ENCODE results near the gene ST8SIA2. TPM values are rescaled to one million over a fixed set of nuclear protein-coding genes. Genes with fewer than 3 reads are reported as not detected.

The ST8SIA2 gene
- total and polyA plus RNA-seq, 7 donors, result 0.03 to 0.79 (median 0.12) TPM; not detected in 4

- 0 to 86% (median 80%) methylated on average over 1 of the region's 1 CpG for WGBS, 3 donors
- H3K27me3 ChIP-seq (ENCODE audit: insufficient read depth in 3 of 3, low read length in 2 of 3), result no peaks in the 10 kb centered on the region
- no peaks in the 10 kb centered on the region for H3K9me3 ChIP-seq
- H3K27ac ChIP-seq, result no peak overlapping the region
- TF ChIP-seq CTCF (IDR thresholded peaks at IDR 0.05), result no peak
- no peak overlapping the region for H3K4me3 ChIP-seq
- no peaks in the 10 kb centered on the region for H3K36me3 ChIP-seq (ENCODE audit: insufficient read depth in 1 of 2, low read depth in 1 of 2)
- no peak for ATAC-seq
- intact Hi-C loops (cut with DNase I), result no loop called here
- no peak for DNase-seq
- no peaks in the 10 kb centered on the region for H3K4me1 ChIP-seq
Measured at GRCh38 chr15:92421976-92422375, 28.3 kb downstream of the ST8SIA2 start.

- no peak for ATAC-seq
- 69 to 70% (median 69%) methylated on average over 12 of the region's 12 CpGs for whole genome bisulfite sequencing, 3 donors
- H3K9me3 ChIP-seq, result no peaks in the 10 kb centered on the region
- no peak overlapping the region for H3K27ac ChIP-seq
- no peak overlapping the region for H3K4me3 ChIP-seq
- intact Hi-C loops (cut with DNase I), result no loop called here
- H3K4me1 ChIP-seq, result no peaks in the 10 kb centered on the region
- DNase-seq, result no peak
- no peaks in the 10 kb centered on the region for H3K36me3 ChIP-seq (ENCODE audit: insufficient read depth in 1 of 2, low read depth in 1 of 2)
- no peaks in the 10 kb centered on the region for H3K27me3 ChIP-seq (ENCODE audit: insufficient read depth in 3 of 3, low read length in 2 of 3)
- no peak for TF ChIP-seq CTCF (IDR thresholded peaks at IDR 0.05)
Measured at GRCh38 chr15:92425578-92426225, 32.0 kb downstream of the ST8SIA2 start.

GRCh38 chr15:92429378-92430068, 35.8 kb downstream of the ST8SIA2 start:
- no peak for ATAC-seq
- no peak overlapping the region for H3K27ac ChIP-seq
- DNase-seq, result no peak
- no peak overlapping the region for H3K4me3 ChIP-seq
- TF ChIP-seq CTCF (IDR thresholded peaks at IDR 0.05), result no peak
- peaks cover 0 to 2% (median 0%) of the 10 kb centered on the region in 3 donors for H3K27me3 ChIP-seq (ENCODE audit: insufficient read depth in 3 of 3, low read length in 2 of 3)
- no peaks in the 10 kb centered on the region for H3K4me1 ChIP-seq
- no peaks in the 10 kb centered on the region for H3K9me3 ChIP-seq
- no peaks in the 10 kb centered on the region for H3K36me3 ChIP-seq (ENCODE audit: insufficient read depth in 1 of 2, low read depth in 1 of 2)
- intact Hi-C loops (cut with DNase I), result no loop called here
- 34 to 73% (median 41%) methylated on average over 2 of the region's 2 CpGs for whole genome bisulfite sequencing, 3 donors

GRCh38 chr15:92430069-92430440, 36.4 kb downstream of the ST8SIA2 start:
- Histone ChIP-seq H3K36me3 (ENCODE audit: insufficient read depth in 1 of 2, low read depth in 1 of 2) (no peaks in the 10 kb centered on the region), H3K4me3 (no peak overlapping the region), H3K9me3 (no peaks in the 10 kb centered on the region), H3K4me1 (no peaks in the 10 kb centered on the region), H3K27me3 (ENCODE audit: insufficient read depth in 3 of 3, low read length in 2 of 3) (peaks cover 0 to 4% (median 0%) of the 10 kb centered on the region in 3 donors), H3K27ac (no peak overlapping the region)
- WGBS, 3 donors, result 77 to 83% (median 77%) methylated on average over 1 of the region's 1 CpG
- intact Hi-C loops (cut with DNase I), result no loop called here
- TF ChIP-seq CTCF (IDR thresholded peaks at IDR 0.05), result no peak
- DNase-seq (no peak), ATAC-seq (no peak)

Measured in psoas muscle (tissue), 8 donors.